ENCODE data around the gene MYB.

- no peak for TF ChIP-seq CTCF (IDR thresholded peaks at IDR 0.05)
- TF ChIP-seq POLR2A (IDR thresholded peaks at IDR 0.05), result no peak
- TF ChIP-seq POLR2AphosphoS5 (IDR thresholded peaks at IDR 0.05), result no peak
These were observed 5.1 kb downstream of the MYB start for GRCh38 chr6:135186255-135186654.

Measured in prostate gland (tissue), 2 donors.